B cell (primary cell): ENCODE results near the gene KDELR3.

ENCODE experiments used
- CTCF ChIP-seq: fragments of 200-600 bp; IDR thresholded peaks from one replicate; pipeline ENCODE4 v1.8.0; 2022; ENCODE audit warnings: antibody characterized with exemption, mild to moderate bottlenecking
- EZH2 ChIP-seq: IDR thresholded peaks from 2 replicates; pipeline ENCODE4 v1.6.1; 2012; ENCODE audit warnings: borderline replicate concordance, low read depth, mild to moderate bottlenecking, moderate library complexity, low read length; ENCODE audit not compliant: insufficient read depth, poor library complexity, severe bottlenecking

GRCh38 chr22:38427465-38427864 lies 40.4 kb upstream of the KDELR3 start:
- TF ChIP-seq CTCF (no peak), EZH2 (no peak)
